H1 (cell line): ENCODE results near the gene C16orf89. TPM values are rescaled to one million over a fixed set of nuclear protein-coding genes. Genes with fewer than 3 reads are reported as not detected.

Experiments
- CTCF ChIA-PET: fragments of 300-600 bp; sonication (Branson Sonifier 250); formaldehyde crosslinking; loops from one replicate; lab custom pipeline; 2021; ENCODE audit not compliant: partially characterized antibody; lab: Charles Lee
- POLR2A ChIA-PET: fragments of 300-600 bp; sonication (Branson Sonifier 250); formaldehyde crosslinking; loops from one replicate; lab custom pipeline; 2021; ENCODE audit warnings: inconsistent platforms; ENCODE audit not compliant: partially characterized antibody; lab: Charles Lee
- DNase-seq, 2 experiments: peaks; one replicate each; pipeline versions ENCODE4 v3.0.0 to v3.0.0-alpha.2; 2010 to 2022; ENCODE audit warnings: low spot score in 2 of 2, low read depth in 1 of 2, mixed read lengths in 1 of 2
- FAIRE-seq: peaks from 2 replicates; lab custom pipeline; 2011; peaks lifted over from hg19 to GRCh38; lab: Jason Lieb, UNC
- H2AFZ ChIP-seq: 2 replicates; pipeline ENCODE4 v1.8.1; 2012; ENCODE audit warnings: low read length, inconsistent platforms
- H2AK5ac ChIP-seq: 2 replicates; pipeline ENCODE4 v1.6.1; 2013; ENCODE audit warnings: low read depth, low read length
- H2BK120ac ChIP-seq: replicated peaks from 2 replicates; pipeline ENCODE3; 2013; ENCODE audit warnings: low read depth, low read length, inconsistent platforms
- H2BK12ac ChIP-seq: 2 replicates; pipeline ENCODE4 v1.6.1; 2013; ENCODE audit warnings: low read depth, low read length
- H2BK15ac ChIP-seq: 2 replicates; pipeline ENCODE4 v1.6.1; 2013; ENCODE audit warnings: low read length
- H2BK20ac ChIP-seq: 2 replicates; pipeline ENCODE4 v1.6.1; 2013; ENCODE audit warnings: low read length
- H2BK5ac ChIP-seq: 2 replicates; pipeline ENCODE4 v1.6.1; 2013; ENCODE audit warnings: low read depth, low read length
- H3K14ac ChIP-seq: 2 replicates; pipeline ENCODE4 v1.6.1; 2013; ENCODE audit warnings: inconsistent platforms; ENCODE audit not compliant: insufficient read length
- H3K18ac ChIP-seq: 2 replicates; pipeline ENCODE4 v1.6.1; 2013; ENCODE audit warnings: low read length; ENCODE audit errors: extremely low read depth
- H3K23ac ChIP-seq: 2 replicates; pipeline ENCODE4 v1.6.1; 2013; ENCODE audit warnings: inconsistent platforms; ENCODE audit not compliant: insufficient read length
- H3K23me2 ChIP-seq: 2 replicates; pipeline ENCODE4 v1.6.1; 2013; ENCODE audit warnings: low read depth, low read length
- H3K27ac ChIP-seq: 2 replicates; pipeline ENCODE4 v1.6.1; 2011; ENCODE audit warnings: low read depth, low read length, inconsistent platforms
- H3K27me3 ChIP-seq, 4 experiments: replicated peaks in 1 of 4; 1 replicate in 1 of 4; 2 replicates in 3 of 4; pipeline versions ENCODE4 v1.6.1 to v1.8.1; 2011 to 2013; ENCODE audit warnings: low read length in 3 of 4, mild to moderate bottlenecking in 3 of 4, inconsistent platforms in 2 of 4, mixed read lengths in 2 of 4, moderate library complexity in 1 of 4; ENCODE audit not compliant: control insufficient read depth in 3 of 4, insufficient read depth in 3 of 4; ENCODE audit errors: extremely low read depth in 1 of 4
- H3K36me3 ChIP-seq, 4 experiments: 2 replicates each; pipeline versions ENCODE4 v1.6.1 to v1.8.1; 2011 to 2013; ENCODE audit warnings: mild to moderate bottlenecking in 4 of 4, low read length in 3 of 4, moderate library complexity in 2 of 4, control low read depth in 1 of 4, inconsistent platforms in 1 of 4; ENCODE audit not compliant: insufficient read depth in 4 of 4, control insufficient read depth in 2 of 4
- H3K4ac ChIP-seq: replicated peaks from 2 replicates; pipeline ENCODE3; 2013; ENCODE audit warnings: low read length, low read depth, mixed read lengths, inconsistent platforms; ENCODE audit not compliant: insufficient read length
- H3K4me1 ChIP-seq, 4 experiments: replicated peaks in 1 of 4; 1 replicate in 1 of 4; 2 replicates in 3 of 4; pipeline versions ENCODE4 v1.6.1 to v1.8.1; 2011 to 2013; ENCODE audit warnings: low read length in 3 of 4, inconsistent platforms in 2 of 4, mixed read lengths in 1 of 4; ENCODE audit not compliant: insufficient read depth in 4 of 4, control insufficient read depth in 3 of 4
- H3K4me2 ChIP-seq, 2 experiments: 2 replicates each; pipeline versions ENCODE4 v1.6.1 to v1.8.1; 2011 to 2013; ENCODE audit warnings: low read depth in 2 of 2, low read length in 2 of 2, control low read depth in 1 of 2, inconsistent platforms in 1 of 2, mild to moderate bottlenecking in 1 of 2; ENCODE audit not compliant: insufficient read depth in 1 of 2
- H3K4me3 ChIP-seq, 4 experiments: fragments of 200-600, 300-600 bp in 1 of 4; sonication (generic), shearing (Covaris generic), sonication (Bioruptor Twin) in 1 of 4; 2 replicates each; pipeline versions ENCODE4 v1.5.1 to v1.8.1; 2011 to 2016; ENCODE audit warnings: low read length in 4 of 4, low read depth in 3 of 4, control low read depth in 2 of 4, inconsistent platforms in 2 of 4, mild to moderate bottlenecking in 2 of 4, mixed read lengths in 1 of 4, moderate library complexity in 1 of 4; ENCODE audit not compliant: insufficient read depth in 2 of 4; ENCODE audit errors: extremely low read depth in 1 of 4
- H3K56ac ChIP-seq: replicated peaks from 2 replicates; pipeline ENCODE3; 2013; ENCODE audit warnings: low read depth, mild to moderate bottlenecking, mixed read lengths, low read length, inconsistent platforms; ENCODE audit not compliant: insufficient read length
- H3K79me1 ChIP-seq: 2 replicates; pipeline ENCODE4 v1.6.1; 2013; ENCODE audit warnings: low read depth, low read length, control low read depth
- H3K79me2 ChIP-seq, 2 experiments: 2 replicates each; pipeline versions ENCODE4 v1.6.1 to v1.8.1; 2012 to 2013; ENCODE audit warnings: low read length in 2 of 2, mild to moderate bottlenecking in 2 of 2, inconsistent platforms in 1 of 2; ENCODE audit not compliant: insufficient read depth in 2 of 2, control insufficient read depth in 1 of 2
- H3K9ac ChIP-seq, 4 experiments: replicated peaks in 1 of 4; 1 replicate in 1 of 4; 2 replicates in 3 of 4; pipeline versions ENCODE4 v1.6.1 to v1.8.1; 2011 to 2013; ENCODE audit warnings: low read depth in 3 of 4, low read length in 3 of 4, control low read depth in 2 of 4, mild to moderate bottlenecking in 2 of 4, moderate library complexity in 2 of 4, inconsistent platforms in 1 of 4; ENCODE audit errors: extremely low read depth in 1 of 4
- H3K9me3 ChIP-seq, 2 experiments: 2 replicates each; pipeline versions ENCODE4 v1.6.1 to v1.8.1; 2012 to 2013; ENCODE audit warnings: mild to moderate bottlenecking in 2 of 2, moderate library complexity in 2 of 2, control low read depth in 1 of 2, inconsistent platforms in 1 of 2, low read depth in 1 of 2, low read length in 1 of 2, mixed read lengths in 1 of 2; ENCODE audit not compliant: insufficient read depth in 2 of 2
- H4K20me1 ChIP-seq, 2 experiments: replicated peaks in 1 of 2; 2 replicates each; pipeline versions ENCODE3 to v1.8.1; 2011 to 2013; ENCODE audit warnings: inconsistent platforms in 2 of 2, low read length in 2 of 2, mild to moderate bottlenecking in 1 of 2; ENCODE audit not compliant: insufficient read depth in 2 of 2, control insufficient read depth in 1 of 2
- H4K5ac ChIP-seq: 2 replicates; pipeline ENCODE4 v1.6.1; 2013; ENCODE audit warnings: low read length, low read depth, mixed read lengths, inconsistent platforms; ENCODE audit not compliant: insufficient read length
- H4K8ac ChIP-seq: 2 replicates; pipeline ENCODE4 v1.8.0; 2013; ENCODE audit warnings: mild to moderate bottlenecking, moderate library complexity, low read length, inconsistent platforms; ENCODE audit not compliant: insufficient read depth; ENCODE audit errors: extremely low read depth
- H4K91ac ChIP-seq: replicated peaks from 2 replicates; pipeline ENCODE3; 2013; ENCODE audit warnings: low read length, mixed read lengths, inconsistent platforms; ENCODE audit not compliant: insufficient read length
- ATF3 ChIP-seq: IDR thresholded peaks from 2 replicates; pipeline ENCODE4 v1.6.1; 2011; ENCODE audit warnings: low read depth, mild to moderate bottlenecking, low read length; ENCODE audit not compliant: insufficient read depth
- POLR2AphosphoS5 ChIP-seq: IDR thresholded peaks from 2 replicates; pipeline ENCODE4 v1.6.1; 2011; ENCODE audit warnings: low read depth, low read length
- WGBS, 2 experiments: shearing (Covaris generic) in 1 of 2; methylation state at CpG; one replicate each; pipeline versions ENCODE4 v1.1.6 to v1.1.7; 2013 to 2015; ENCODE audit warnings: low lambda C conversion rate in 2 of 2, mixed read lengths in 2 of 2, inconsistent platforms in 1 of 2, low coverage in 1 of 2, missing lambda C conversion rate in 1 of 2; ENCODE audit not compliant: insufficient replicate concordance in 2 of 2, insufficient coverage in 1 of 2, insufficient read length in 1 of 2; ENCODE audit errors: extremely low coverage in 1 of 2, missing lambda C conversion rate in 1 of 2; 5-methylcytosine and 5-hydroxymethylcytosine counted together
- long read RNA-seq, 2 experiments: library from RNA in 1 of 2; library from capped mRNA in 1 of 2; stranded (forward); transcript quantifications; one replicate each; pipeline ENCODE4 v2.0.0, GENCODE V29; 2021; ENCODE audit warnings: inconsistent platforms in 1 of 2
- polyA minus RNA-seq, 3 experiments: library from RNA; depleted of rRNA, polyadenylated mRNA; stranded (reverse); fragments of >200 nt; gene quantifications; 1 replicate in 2 of 3; 2 replicates in 1 of 3; pipeline ENCODE4 v1.2.3, GENCODE V29; 2011
- polyA plus RNA-seq, 7 experiments: library from polyadenylated mRNA; depleted of rRNA in 3 of 7; stranded (reverse) in 5 of 7; unstranded in 2 of 7; fragments of >200 nt in 5 of 7; fragments of 200-250 nt in 2 of 7; gene quantifications; 1 replicate in 5 of 7; 2 replicates in 1 of 7; 4 replicates in 1 of 7; pipeline versions ENCODE4 v1.2.1 to v1.2.3, GENCODE V29; 2011 to 2013; ENCODE audit warnings: missing spikeins in 2 of 7, mixed read lengths in 2 of 7
- total RNA-seq: library from RNA; stranded (reverse); fragmentation: NEBNext Ultra II Directional; extraction: Animal tissue kit (Norgen Biotek cat#: 25700); gene quantifications from 2 replicates; pipeline ENCODE4 v1.2.1, GENCODE V29; 2021

Gene C16orf89
- 6.7 and 10.6 TPM in 2 replicates for total RNA-seq
- polyA plus RNA-seq (2011; rRNA removed) = 9.9 and 11.0 TPM in 2 replicates
- 11.4 TPM for polyA plus RNA-seq (2011; cell fraction: cytosol; rRNA removed)
- polyA plus RNA-seq (2011; cell fraction: nucleus; rRNA removed) = 6.9 TPM
- 4.8 to 10.2 TPM (median 9.6 TPM) in 4 replicates for polyA plus RNA-seq (2012, experiment 1 of 2)
- 21.5 TPM for polyA plus RNA-seq (2012, experiment 2 of 2)
- polyA plus RNA-seq (2013, experiment 1 of 2) = 10.1 TPM
- polyA plus RNA-seq (2013, experiment 2 of 2) = 15.1 TPM
- 5.7 and 7.5 TPM in 2 replicates for polyA minus RNA-seq (2011; rRNA and poly(A)+ RNA removed)
- polyA minus RNA-seq (2011; cell fraction: cytosol; rRNA and poly(A)+ RNA removed) = 5.3 TPM
- 7.6 TPM for polyA minus RNA-seq (2011; cell fraction: nucleus; rRNA and poly(A)+ RNA removed)
- long read RNA-seq, experiment 1, partial matches to known transcripts = 3 of 3 reads
- long read RNA-seq, experiment 1, other reads (novel, unspliced or antisense) = 0 of 3 reads
- long read RNA-seq, experiment 2, partial matches to known transcripts = 8 of 10 reads
- long read RNA-seq, experiment 2, other reads (novel, unspliced or antisense) = 2 of 10 reads

- Histone ChIP-seq H2BK5ac (peak within 1 kb of the TSS; percentile 52), H2BK12ac (no peak within 1 kb of the TSS), H3K9me3 (no peaks in the 10 kb centered on the region), H3K23me2 (no peaks in the 10 kb centered on the region), H3K4me3 (no peak within 1 kb of the TSS), H3K79me2 (no peaks in the 10 kb centered on the region), H3K9ac (no peak within 1 kb of the TSS), H2AFZ (no peak within 1 kb of the TSS), H4K5ac (no peak within 1 kb of the TSS), H4K8ac (peak within 1 kb of the TSS; percentile 75; the same call in 1 of the 2 replicates), H3K56ac (no peak within 1 kb of the TSS), H2BK15ac (peak within 1 kb of the TSS; percentile 29; the same call in 1 of the 2 replicates), H3K36me3 (no peaks in the 10 kb centered on the region), H4K91ac (no peak within 1 kb of the TSS), H3K14ac (no peak within 1 kb of the TSS), H2BK20ac (no peak within 1 kb of the TSS), H3K27me3 (0 out of 7 replicates have a peak, but pooled peaks cover 0 to 3% (median 0%) of the 10 kb centered on the region in 4 experiments), H3K4me2 (no peak within 1 kb of the TSS), H4K20me1 (no peaks in the 10 kb centered on the region), H3K27ac (no peak within 1 kb of the TSS), H3K4me1 (peaks cover 0 to 3% (median 0%) of the 10 kb centered on the region in 4 experiments; a peak in 3 of 7 replicates), H3K23ac (no peak within 1 kb of the TSS), H2AK5ac (no peak within 1 kb of the TSS), H2BK120ac (no peak within 1 kb of the TSS), H3K4ac (no peak within 1 kb of the TSS), H3K18ac (no peak within 1 kb of the TSS; the same call in 1 of the 2 replicates), H3K79me1 (no peaks in the 10 kb centered on the region)
- FAIRE-seq = no peak
- 91% methylated on average over 10 of the region's 10 CpGs; no CpG with 5 or more reads in 1 of the 2 experiments for WGBS, 2 experiments
- CTCF ChIA-PET = interaction anchor here (0.6 to 28.8 kb wide), 6 partner anchors 7 to 95 kb away, joined by 3 to 625 read pairs (median 6); partner anchors contain the start of genes ALG1 and EEF2KMT
- POLR2A ChIA-PET = interaction anchor here (0.9 to 1.9 kb wide), 2 partner anchors 10 to 21 kb away, joined by 4 to 7 read pairs; no protein-coding TSS in a partner anchor
- TF ChIP-seq POLR2AphosphoS5 = no peak
- no peak for TF ChIP-seq ATF3
- DNase-seq = no peak
These were observed at the start of gene C16orf89 for GRCh38 chr16:5065813-5066212. TSS of gene C16orf89 (minus strand) at chr16:5065956. CDS start at chr16:5065908, 48 bp downstream.
